ENCODE results near the gene RBFOX2.

The RBFOX2 gene

GRCh38 chr22:35896111-35896705 lies 132.4 kb downstream of the RBFOX2 start:
- TF ChIP-seq CTCF (IDR thresholded peaks at IDR 0.05; ENCODE audit: low read length) = no peak
- TF ChIP-seq EZH2 (IDR thresholded peaks at IDR 0.05; ENCODE audit: borderline replicate concordance, low read length) = no peak
- Histone ChIP-seq H2AFZ (ENCODE audit: low read length) (no peak overlapping the region), H3K27me3 (ENCODE audit: insufficient read depth, low read length) (no peaks in the 10 kb centered on the region), H3K27ac (ENCODE audit: low read depth, low read length, poor library complexity, severe bottlenecking) (peak overlapping the region; percentile 95), H3K79me2 (ENCODE audit: insufficient read depth, low read length) (peaks cover 24% of the 10 kb centered on the region), H3K9ac (ENCODE audit: low read length) (peak overlapping the region; percentile 37), H3K36me3 (ENCODE audit: insufficient read depth, low read length) (no peaks in the 10 kb centered on the region), H3K4me2 (ENCODE audit: low read length) (peak overlapping the region; percentile 89), H4K20me1 (ENCODE audit: insufficient read depth, low read length) (no peaks in the 10 kb centered on the region), H3K4me1 (ENCODE audit: insufficient read depth, low read length, severe bottlenecking) (peaks cover 87% of the 10 kb centered on the region), H3K9me3 (ENCODE audit: low read length) (no peaks in the 10 kb centered on the region), H3K9me2 (ENCODE audit: low read depth, low read length) (no peaks in the 10 kb centered on the region), H3K4me3 (ENCODE audit: low read depth, low read length, poor library complexity, severe bottlenecking) (no peak overlapping the region), H3F3A (ENCODE audit: insufficient read depth, low read length) (0 out of 2 replicates have a peak, but pooled peaks cover 2% of the 10 kb centered on the region)

GRCh38 chr22:35894937-35895708 lies 133.5 kb downstream of the RBFOX2 start:
- H3K4me2 ChIP-seq (ENCODE audit: low read length) = peak overlapping the region; percentile 89
- H2AFZ ChIP-seq (ENCODE audit: low read length) = no peak overlapping the region
- H4K20me1 ChIP-seq (ENCODE audit: insufficient read depth, low read length) = no peaks in the 10 kb centered on the region
- H3K9ac ChIP-seq (ENCODE audit: low read length) = peak overlapping the region; percentile 77
- H3K36me3 ChIP-seq (ENCODE audit: insufficient read depth, low read length) = no peaks in the 10 kb centered on the region
- H3K9me3 ChIP-seq (ENCODE audit: low read length) = no peaks in the 10 kb centered on the region
- H3F3A ChIP-seq (ENCODE audit: insufficient read depth, low read length) = no peaks in the 10 kb centered on the region
- H3K4me3 ChIP-seq (ENCODE audit: low read depth, low read length, poor library complexity, severe bottlenecking) = peak overlapping the region; percentile 64
- no peaks in the 10 kb centered on the region for H3K9me2 ChIP-seq (ENCODE audit: low read depth, low read length)
- H3K79me2 ChIP-seq (ENCODE audit: insufficient read depth, low read length) = peaks cover 33% of the 10 kb centered on the region
- TF ChIP-seq CTCF (IDR thresholded peaks at IDR 0.05; ENCODE audit: low read length) = no peak
- no peak for TF ChIP-seq EZH2 (IDR thresholded peaks at IDR 0.05; ENCODE audit: borderline replicate concordance, low read length)
- H3K4me1 ChIP-seq (ENCODE audit: insufficient read depth, low read length, severe bottlenecking) = peaks cover 86% of the 10 kb centered on the region
- no peaks in the 10 kb centered on the region for H3K27me3 ChIP-seq (ENCODE audit: insufficient read depth, low read length)
- H3K27ac ChIP-seq (ENCODE audit: low read depth, low read length, poor library complexity, severe bottlenecking) = peak overlapping the region; percentile 95

GRCh38 chr22:35894464-35894878 lies 134.2 kb downstream of the RBFOX2 start:
- Histone ChIP-seq H3K4me3 (ENCODE audit: low read depth, low read length, poor library complexity, severe bottlenecking) (peak overlapping the region; percentile 64), H3K27me3 (ENCODE audit: insufficient read depth, low read length) (no peaks in the 10 kb centered on the region), H3K4me2 (ENCODE audit: low read length) (peak overlapping the region; percentile 89), H3K9me2 (ENCODE audit: low read depth, low read length) (no peaks in the 10 kb centered on the region), H3K9me3 (ENCODE audit: low read length) (no peaks in the 10 kb centered on the region), H3K27ac (ENCODE audit: low read depth, low read length, poor library complexity, severe bottlenecking) (peak overlapping the region; percentile 95), H2AFZ (ENCODE audit: low read length) (no peak overlapping the region), H3K36me3 (ENCODE audit: insufficient read depth, low read length) (no peaks in the 10 kb centered on the region), H3K4me1 (ENCODE audit: insufficient read depth, low read length, severe bottlenecking) (peaks cover 82% of the 10 kb centered on the region), H4K20me1 (ENCODE audit: insufficient read depth, low read length) (no peaks in the 10 kb centered on the region), H3F3A (ENCODE audit: insufficient read depth, low read length) (no peaks in the 10 kb centered on the region), H3K79me2 (ENCODE audit: insufficient read depth, low read length) (peaks cover 38% of the 10 kb centered on the region), H3K9ac (ENCODE audit: low read length) (peak overlapping the region; percentile 77)
- TF ChIP-seq CTCF (IDR thresholded peaks at IDR 0.05; ENCODE audit: low read length) (no peak; the same call in 1 of the 2 replicates), EZH2 (IDR thresholded peaks at IDR 0.05; ENCODE audit: borderline replicate concordance, low read length) (no peak)

Data from OCI-LY1 (cell line).